Endothelial cell of umbilical vein (primary cell): ENCODE data around the gene TP73. TPM values are rescaled to one million over a fixed set of nuclear protein-coding genes. Genes with fewer than 3 reads are reported as not detected.

Source experiments
- BruUV-seq: library from RNA; stranded (reverse); fragments of 400-500 nt; replicated peaks from 2 replicates; lab custom pipeline; 2021; lab: Mats Ljungman, UMichigan
- CTCF ChIA-PET: fragments of 300-600, 350-600 bp; sonication (Branson Sonifier 250); formaldehyde crosslinking; loops from one replicate; lab custom pipeline; 2021; ENCODE audit warnings: antibody characterized with exemption, inconsistent platforms; lab: Charles Lee
- POLR2A ChIA-PET: fragments of 300-600, 350-600 bp; sonication (Branson Sonifier 250); formaldehyde crosslinking; loops from one replicate; lab custom pipeline; 2021; ENCODE audit warnings: antibody characterized with exemption, inconsistent platforms; lab: Charles Lee
- DNase-seq: peaks from one replicate; pipeline ENCODE4 v3.0.0-alpha.2; 2011; ENCODE audit warnings: low read depth, low spot score
- FAIRE-seq: peaks from 2 replicates; lab custom pipeline; 2011; peaks lifted over from hg19 to GRCh38; lab: Jason Lieb, UNC
- H2AFZ ChIP-seq: 2 replicates; pipeline ENCODE4 v1.6.0; 2012; ENCODE audit warnings: low read depth, low read length, control low read depth, inconsistent platforms
- H3K27ac ChIP-seq: 2 replicates; pipeline ENCODE4 v1.5.1; 2011; ENCODE audit warnings: low read depth, mild to moderate bottlenecking, control low read depth, low read length, moderate library complexity; ENCODE audit not compliant: insufficient read depth
- H3K27me3 ChIP-seq, 2 experiments: 2 replicates each; pipeline versions ENCODE4 v1.6.0 to v1.6.1; 2011; ENCODE audit warnings: low read length in 2 of 2, mixed read lengths in 1 of 2; ENCODE audit not compliant: control insufficient read depth in 2 of 2, insufficient read depth in 2 of 2
- H3K36me3 ChIP-seq, 2 experiments: 2 replicates in 1 of 2; 3 replicates in 1 of 2; pipeline ENCODE4 v1.5.1; 2011; ENCODE audit warnings: low read length in 2 of 2, mild to moderate bottlenecking in 1 of 2, moderate library complexity in 1 of 2; ENCODE audit not compliant: control insufficient read depth in 2 of 2, insufficient read depth in 2 of 2; ENCODE audit errors: extremely low read depth in 1 of 2
- H3K4me1 ChIP-seq: 3 replicates; pipeline ENCODE4 v1.5.1; 2011; ENCODE audit warnings: mild to moderate bottlenecking, low read length; ENCODE audit not compliant: control insufficient read depth, insufficient read depth; ENCODE audit errors: extremely low read depth
- H3K4me2 ChIP-seq: 2 replicates; pipeline ENCODE4 v1.6.1; 2011; ENCODE audit warnings: low read length, control low read depth, mixed read lengths; ENCODE audit not compliant: insufficient read depth
- H3K4me3 ChIP-seq, 3 experiments: fragments of 200-600 bp in 1 of 3; sonication (generic), shearing (Covaris generic) in 1 of 3; replicated peaks in 1 of 3; 2 replicates each; pipeline ENCODE4 v1.5.1; 2011 to 2016; ENCODE audit warnings: control low read depth in 3 of 3, low read length in 3 of 3, mild to moderate bottlenecking in 2 of 3, inconsistent platforms in 1 of 3, low read depth in 1 of 3, moderate library complexity in 1 of 3; ENCODE audit not compliant: insufficient read depth in 1 of 3
- H3K79me2 ChIP-seq: 2 replicates; pipeline ENCODE4 v1.6.0; 2012; ENCODE audit warnings: low read length, inconsistent platforms; ENCODE audit not compliant: control insufficient read depth, insufficient read depth
- H3K9ac ChIP-seq: replicated peaks from 2 replicates; pipeline ENCODE3; 2011; ENCODE audit warnings: low read length, control low read depth; ENCODE audit not compliant: insufficient read depth; ENCODE audit errors: extremely low read depth
- H3K9me1 ChIP-seq: replicated peaks from 3 replicates; pipeline ENCODE4 v1.6.0; 2011; ENCODE audit warnings: mild to moderate bottlenecking, low read length; ENCODE audit not compliant: control insufficient read depth, insufficient read depth; ENCODE audit errors: extremely low read depth
- H3K9me3 ChIP-seq: replicated peaks from 2 replicates; pipeline ENCODE4 v1.5.1; 2012; ENCODE audit warnings: low read length, inconsistent platforms; ENCODE audit not compliant: control insufficient read depth, insufficient read depth
- H4K20me1 ChIP-seq: replicated peaks from 2 replicates; pipeline ENCODE3; 2011; ENCODE audit warnings: mild to moderate bottlenecking, low read length; ENCODE audit not compliant: control insufficient read depth, insufficient read depth; ENCODE audit errors: extremely low read depth
- EZH2 ChIP-seq: IDR thresholded peaks from 2 replicates; pipeline ENCODE4 v1.6.1; 2012; ENCODE audit warnings: borderline replicate concordance, low read depth, mild to moderate bottlenecking, moderate library complexity, low read length, inconsistent platforms; ENCODE audit not compliant: severe bottlenecking
- FOS ChIP-seq: IDR thresholded peaks from 2 replicates; pipeline ENCODE4 v1.6.1; 2011; ENCODE audit warnings: mild to moderate bottlenecking, low read length, moderate library complexity, borderline replicate concordance; ENCODE audit not compliant: insufficient read depth
- GATA2 ChIP-seq: IDR thresholded peaks from 2 replicates; pipeline ENCODE4 v1.7.0; 2011; ENCODE audit warnings: low read depth, mild to moderate bottlenecking, moderate library complexity, mixed read lengths, low read length; ENCODE audit not compliant: insufficient read length, insufficient read depth
- JUN ChIP-seq: IDR thresholded peaks from 2 replicates; pipeline ENCODE4 v1.6.1; 2011; ENCODE audit warnings: borderline replicate concordance, low read depth; ENCODE audit not compliant: insufficient read length, insufficient read depth
- MYC ChIP-seq: IDR thresholded peaks from one replicate; pipeline ENCODE4 v1.6.1; 2011; ENCODE audit warnings: mild to moderate bottlenecking, low read depth, low read length
- POLR2A ChIP-seq: IDR thresholded peaks from 2 replicates; pipeline ENCODE4 v1.6.1; 2012; ENCODE audit warnings: low read depth, mild to moderate bottlenecking, control low read depth, low read length
- POLR2AphosphoS5 ChIP-seq: IDR thresholded peaks from 2 replicates; pipeline ENCODE4 v1.6.1; 2012; ENCODE audit warnings: low read depth, mild to moderate bottlenecking, control low read depth, low read length, moderate library complexity; ENCODE audit not compliant: insufficient read depth
- dilution Hi-C: fragments of 300-500 bp; cut with MboI; formaldehyde crosslinking; loops from one replicate; pipeline ENCODE4 v1.15.0; 2019; ENCODE audit warnings: low sequenced_read_pairs; ENCODE audit not compliant: extremely low pct_ligation_motif_present
- intact Hi-C: fragments of 100-400 bp; cut with micrococcal nuclease; formaldehyde crosslinking; loops from one replicate; pipeline ENCODE4 v1.10.0; 2022
- polyA plus RNA-seq, 4 experiments: library from polyadenylated mRNA; depleted of rRNA in 3 of 4; stranded (reverse) in 3 of 4; unstranded in 1 of 4; fragments of >200 nt; gene quantifications; 2 replicates each; pipeline versions ENCODE4 v1.2.1 to v1.2.3, GENCODE V29; 2011 to 2012; ENCODE audit warnings: missing spikeins in 1 of 4
- total RNA-seq: library from RNA; stranded (reverse); gene quantifications from 2 replicates; pipeline ENCODE4 v1.2.3, GENCODE V29; 2021
- TF ChIP-seq, protein P1 (sequence below), 2 donors: IDR thresholded peaks; 1 replicate in 1 of 2; 2 replicates in 1 of 2; pipeline ENCODE4 v1.5.1; 2011; ENCODE audit warnings: low read length in 2 of 2, mild to moderate bottlenecking in 2 of 2, moderate library complexity in 2 of 2, control low read depth in 1 of 2, inconsistent platforms in 1 of 2, low read depth in 1 of 2; ENCODE audit not compliant: insufficient read depth in 1 of 2; ENCODE audit errors: extremely low read depth in 1 of 2
- TF ChIP-seq, protein P2 (sequence below): IDR thresholded peaks from 2 replicates; pipeline ENCODE4 v1.6.1; 2011; ENCODE audit not compliant: insufficient read depth, insufficient read length

The TP73 gene
- total and polyA plus RNA-seq, 2 donors (not counting 3 experiments of a cell fraction or from before 2014, with no cell fraction given): 0.03 to 0.15 TPM

DNA sequence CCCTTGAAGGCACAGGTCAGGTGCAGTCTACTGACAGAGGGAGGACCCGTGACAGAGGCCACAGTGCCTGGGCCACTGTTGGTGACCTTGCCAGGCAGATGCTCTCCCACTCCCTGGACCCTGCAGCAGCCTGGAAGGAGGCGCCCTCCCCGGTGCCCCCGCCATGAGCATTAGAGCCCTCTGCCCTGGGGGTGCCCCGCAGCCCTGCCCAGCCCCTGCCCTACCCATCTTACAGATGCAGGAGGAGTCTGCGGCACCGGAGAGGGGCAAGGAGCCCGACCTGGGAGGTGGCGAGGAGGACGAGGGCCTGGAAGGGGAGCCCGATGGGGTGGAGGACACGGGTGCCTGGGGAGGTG lies 110.5 kb downstream of the TP73 start:
- Histone ChIP-seq H3K27me3 (peaks cover 0 to 4% of the 10 kb centered on the region in 2 experiments), H2AFZ (no peak overlapping the region), H3K4me1 (no peaks in the 10 kb centered on the region), H3K4me3 (no peak overlapping the region), H3K9ac (no peak overlapping the region), H3K27ac (no peak overlapping the region), H3K36me3 (no peaks in the 10 kb centered on the region), H3K9me3 (no peaks in the 10 kb centered on the region), H4K20me1 (no peaks in the 10 kb centered on the region), H3K9me1 (no peaks in the 10 kb centered on the region), H3K4me2 (no peak overlapping the region), H3K79me2 (no peaks in the 10 kb centered on the region)
- ChIA-PET POLR2A (no interaction called here), CTCF (interaction anchor here (0.7 kb wide), 1 partner anchor 38 kb away, joined by 4 read pairs; no protein-coding TSS in a partner anchor)
- no peak for FAIRE-seq
- dilution Hi-C loops: no loop called here
- no TSS peak for BruUV-seq
- DNase-seq: no peak
- intact Hi-C loops: no loop called here
- TF ChIP-seq, protein P1, sequence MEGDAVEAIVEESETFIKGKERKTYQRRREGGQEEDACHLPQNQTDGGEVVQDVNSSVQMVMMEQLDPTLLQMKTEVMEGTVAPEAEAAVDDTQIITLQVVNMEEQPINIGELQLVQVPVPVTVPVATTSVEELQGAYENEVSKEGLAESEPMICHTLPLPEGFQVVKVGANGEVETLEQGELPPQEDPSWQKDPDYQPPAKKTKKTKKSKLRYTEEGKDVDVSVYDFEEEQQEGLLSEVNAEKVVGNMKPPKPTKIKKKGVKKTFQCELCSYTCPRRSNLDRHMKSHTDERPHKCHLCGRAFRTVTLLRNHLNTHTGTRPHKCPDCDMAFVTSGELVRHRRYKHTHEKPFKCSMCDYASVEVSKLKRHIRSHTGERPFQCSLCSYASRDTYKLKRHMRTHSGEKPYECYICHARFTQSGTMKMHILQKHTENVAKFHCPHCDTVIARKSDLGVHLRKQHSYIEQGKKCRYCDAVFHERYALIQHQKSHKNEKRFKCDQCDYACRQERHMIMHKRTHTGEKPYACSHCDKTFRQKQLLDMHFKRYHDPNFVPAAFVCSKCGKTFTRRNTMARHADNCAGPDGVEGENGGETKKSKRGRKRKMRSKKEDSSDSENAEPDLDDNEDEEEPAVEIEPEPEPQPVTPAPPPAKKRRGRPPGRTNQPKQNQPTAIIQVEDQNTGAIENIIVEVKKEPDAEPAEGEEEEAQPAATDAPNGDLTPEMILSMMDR (IDR thresholded peaks at IDR 0.05; ENCODE audit: extremely low read depth in 1 of 2, insufficient read depth in 1 of 2, low read depth in 1 of 2, low read length in 2 of 2): no peak
- TF ChIP-seq GATA2: no peak
- no peak for TF ChIP-seq POLR2A

DNA sequence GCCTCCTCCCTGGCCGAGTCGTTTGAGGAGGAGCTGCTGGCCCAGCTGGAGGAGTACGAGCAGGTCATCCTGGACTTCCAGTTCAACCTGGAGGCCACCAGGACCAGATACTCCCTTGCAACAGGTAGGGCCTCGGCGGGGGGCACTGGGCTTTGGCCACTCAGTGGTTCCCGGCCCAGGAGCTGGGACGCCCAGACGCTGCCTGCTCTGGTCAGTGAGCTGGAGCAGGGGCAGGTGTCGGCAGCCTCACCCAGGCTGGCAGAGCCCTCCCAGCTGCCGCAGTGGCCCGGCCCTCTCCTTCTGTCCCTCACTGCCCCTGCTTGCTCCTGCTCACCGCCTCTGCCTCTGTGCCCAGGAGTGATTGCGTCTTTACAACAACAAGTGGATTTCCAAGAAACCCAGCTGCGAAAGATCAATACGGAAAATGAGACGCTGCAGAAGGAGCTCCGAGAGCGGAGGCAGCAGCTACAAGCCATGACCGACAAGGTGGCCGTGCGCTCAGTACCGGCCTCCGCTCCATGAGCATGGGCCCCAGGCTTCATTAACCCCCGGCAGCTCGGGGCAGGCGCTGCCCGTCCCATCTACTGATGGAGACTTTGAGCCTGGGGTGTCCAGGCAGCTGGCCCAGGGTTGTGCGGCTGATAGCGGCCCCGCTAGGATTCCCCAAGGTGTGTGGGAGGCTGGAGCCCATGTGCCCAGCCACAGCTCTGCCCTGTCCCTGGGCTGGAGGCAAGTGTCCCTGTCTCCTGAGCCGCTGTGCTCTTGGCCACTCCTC lies 111.2 kb downstream of the TP73 start:
- Histone ChIP-seq H2AFZ (no peak overlapping the region), H3K27me3 (peaks cover 0 to 4% of the 10 kb centered on the region in 2 experiments), H4K20me1 (no peaks in the 10 kb centered on the region), H3K9ac (no peak overlapping the region), H3K4me1 (no peaks in the 10 kb centered on the region), H3K4me2 (no peak overlapping the region), H3K79me2 (no peaks in the 10 kb centered on the region), H3K36me3 (no peaks in the 10 kb centered on the region), H3K9me3 (no peaks in the 10 kb centered on the region), H3K4me3 (no peak overlapping the region), H3K27ac (no peak overlapping the region), H3K9me1 (no peaks in the 10 kb centered on the region)
- DNase-seq (no peak), FAIRE-seq (no peak)
- TF ChIP-seq POLR2A: no peak
- TF ChIP-seq, protein P1 (IDR thresholded peaks at IDR 0.05; ENCODE audit: extremely low read depth in 1 of 2, insufficient read depth in 1 of 2, low read depth in 1 of 2, low read length in 2 of 2): no peak
- no peak for TF ChIP-seq EZH2
- no peak for TF ChIP-seq GATA2
- no peak for TF ChIP-seq FOS
- TF ChIP-seq MYC: no peak
- TF ChIP-seq, protein P2, sequence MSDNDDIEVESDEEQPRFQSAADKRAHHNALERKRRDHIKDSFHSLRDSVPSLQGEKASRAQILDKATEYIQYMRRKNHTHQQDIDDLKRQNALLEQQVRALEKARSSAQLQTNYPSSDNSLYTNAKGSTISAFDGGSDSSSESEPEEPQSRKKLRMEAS: no peak
- no peak for TF ChIP-seq POLR2AphosphoS5
- no peak for TF ChIP-seq JUN
- intact Hi-C loops (no loop called here), dilution Hi-C loops (no loop called here)
- BruUV-seq: no TSS peak
- ChIA-PET CTCF (interaction anchor here (0.7 kb wide), 1 partner anchor 39 kb away, joined by 4 read pairs; no protein-coding TSS in a partner anchor), POLR2A (no interaction called here)
